Gastrocnemius medialis (tissue), 4 donors: ENCODE results near the gene GRK1. TPM values are rescaled to one million over a fixed set of nuclear protein-coding genes. Genes with fewer than 3 reads are reported as not detected.

Experiments
- ATAC-seq, 2 donors: fragments of 150-250 bp; one replicate each; pipeline ENCODE4 v1.9.1; 2016
- DNase-seq, 2 donors: peaks; one replicate each; pipeline ENCODE4 v3.0.0-alpha.2; 2019
- H3K27ac ChIP-seq, 4 donors: fragments of 200-600 bp; sonication (generic); 1 replicate in 1 of 4; 2 replicates in 3 of 4; pipeline ENCODE4 v1.5.1; 2016 to 2018; ENCODE audit warnings: mild to moderate bottlenecking in 2 of 4, moderate library complexity in 1 of 4
- H3K27me3 ChIP-seq, 3 donors: fragments of 200-600 bp; sonication (generic) in 2 of 3; 1 replicate in 1 of 3; 2 replicates in 2 of 3; pipeline versions ENCODE4 v1.5.1 to v1.6.0; 2016 to 2019; ENCODE audit warnings: mild to moderate bottlenecking in 1 of 3, moderate library complexity in 1 of 3
- H3K36me3 ChIP-seq, 2 donors: fragments of 200-600 bp; sonication (generic) in 1 of 2; one replicate each; pipeline ENCODE4 v1.5.1; 2017 to 2018
- H3K4me1 ChIP-seq, 2 donors: fragments of 200-600 bp; sonication (generic) in 1 of 2; one replicate each; pipeline ENCODE4 v1.5.1; 2016 to 2017; ENCODE audit warnings: mild to moderate bottlenecking in 2 of 2
- H3K4me3 ChIP-seq, 4 donors: fragments of 200-600 bp; sonication (generic) in 3 of 4; 1 replicate in 1 of 4; 2 replicates in 3 of 4; pipeline ENCODE4 v1.5.1; 2016 to 2019; ENCODE audit warnings: mild to moderate bottlenecking in 2 of 4
- H3K9me3 ChIP-seq, 3 donors: fragments of 200-600 bp; sonication (generic) in 2 of 3; 1 replicate in 1 of 3; 2 replicates in 2 of 3; pipeline ENCODE4 v1.5.1; 2016 to 2019
- CTCF ChIP-seq, 5 experiments: fragments of 450-650 bp in 3 of 5; fragments of 200-600 bp in 2 of 5; sonication (generic) in 2 of 5; IDR thresholded peaks in 4 of 5; conservative IDR thresholded peaks in 1 of 5; 1 replicate in 4 of 5; 2 replicates in 1 of 5; pipeline ENCODE4 v1.5.1; 2016 to 2019; ENCODE audit warnings: antibody characterized with exemption in 5 of 5, mild to moderate bottlenecking in 3 of 5, moderate library complexity in 3 of 5
- POLR2A ChIP-seq, 2 donors: fragments of 450-650 bp; IDR thresholded peaks; one replicate each; pipeline ENCODE4 v1.6.1; 2017; ENCODE audit warnings: antibody characterized with exemption in 2 of 2, mild to moderate bottlenecking in 2 of 2, moderate library complexity in 2 of 2
- in situ Hi-C, 4 donors: fragments of 200-750 bp; cut with MboI; loops; one replicate each; pipeline versions ENCODE4 v1.15.0 to v1.8.0; 2017; ENCODE audit warnings: low sequenced_read_pairs in 4 of 4
- intact Hi-C: fragments of 100-400 bp; cut with DNase I; formaldehyde crosslinking; loops from one replicate; pipeline ENCODE4 v1.15.1; 2023; ENCODE audit warnings: low total_unique reads
- total RNA-seq, 4 donors: library from RNA; depleted of rRNA; stranded (reverse); fragments of >200 nt; gene quantifications; one replicate each; pipeline versions ENCODE4 v1.1.0 to v1.2.3, GENCODE V29; 2016

The GRK1 gene
- total RNA-seq, 4 donors from 2014 or later, result 0.10 TPM; not detected in 3

- in situ Hi-C loops (no loop called here), intact Hi-C loops (no loop called here)
- H3K4me1 ChIP-seq, result peaks cover 0 to 3% of the 10 kb centered on the region in 2 donors
- H3K27ac ChIP-seq, result no peak overlapping the region
- H3K4me3 ChIP-seq, result no peak overlapping the region
- H3K36me3 ChIP-seq, result no peaks in the 10 kb centered on the region
- no peaks in the 10 kb centered on the region for H3K9me3 ChIP-seq
- TF ChIP-seq CTCF (IDR thresholded peaks at IDR 0.05 in 4 of 5, conservative IDR thresholded peaks at IDR 0.05 in 1 of 5), result no peak
- TF ChIP-seq POLR2A (IDR thresholded peaks at IDR 0.05), result no peak
- DNase-seq (peak; percentile 45 to 77), ATAC-seq (peak; percentile 47 to 88)
- H3K27me3 ChIP-seq, result no peaks in the 10 kb centered on the region
These were observed 19.4 kb upstream of the GRK1 start for GRCh38 chr13:113647351-113648215.

- Histone ChIP-seq H3K9me3 (no peaks in the 10 kb centered on the region), H3K36me3 (no peaks in the 10 kb centered on the region), H3K27ac (no peak overlapping the region), H3K4me3 (no peak overlapping the region), H3K4me1 (peaks cover 0 to 3% of the 10 kb centered on the region in 2 donors), H3K27me3 (no peaks in the 10 kb centered on the region)
- TF ChIP-seq CTCF (IDR thresholded peaks at IDR 0.05 in 4 of 5, conservative IDR thresholded peaks at IDR 0.05 in 1 of 5) (no peak), POLR2A (IDR thresholded peaks at IDR 0.05) (no peak)
- no peak for ATAC-seq
- intact Hi-C loops, result no loop called here
- peak in 1 of 2 donors; percentile 3 for DNase-seq
- in situ Hi-C loops, result no loop called here
These were observed 18.8 kb upstream of the GRK1 start for GRCh38 chr13:113648216-113648610.

GRCh38 chr13:113649212-113649611 lies 17.8 kb upstream of the GRK1 start:
- H3K4me3 ChIP-seq, result no peak overlapping the region
- no peak overlapping the region for H3K27ac ChIP-seq
- DNase-seq (peak in 1 of 2 donors; percentile 3), ATAC-seq (no peak)
- intact Hi-C loops (no loop called here), in situ Hi-C loops (no loop called here)
- H3K9me3 ChIP-seq, result no peaks in the 10 kb centered on the region
- H3K4me1 ChIP-seq, result peaks cover 0 to 3% of the 10 kb centered on the region in 2 donors
- H3K27me3 ChIP-seq, result no peaks in the 10 kb centered on the region
- H3K36me3 ChIP-seq, result no peaks in the 10 kb centered on the region
- TF ChIP-seq CTCF (IDR thresholded peaks at IDR 0.05 in 4 of 5, conservative IDR thresholded peaks at IDR 0.05 in 1 of 5), result no peak
- no peak for TF ChIP-seq POLR2A (IDR thresholded peaks at IDR 0.05)

GRCh38 chr13:113650275-113650674 lies 16.7 kb upstream of the GRK1 start:
- TF ChIP-seq POLR2A (IDR thresholded peaks at IDR 0.05), result no peak
- TF ChIP-seq CTCF (IDR thresholded peaks at IDR 0.05 in 4 of 5, conservative IDR thresholded peaks at IDR 0.05 in 1 of 5), result no peak
- H3K4me3 ChIP-seq, result no peak overlapping the region
- DNase-seq (peak in 1 of 2 donors; percentile 2), ATAC-seq (no peak)
- H3K27me3 ChIP-seq, result no peaks in the 10 kb centered on the region
- H3K27ac ChIP-seq, result no peak overlapping the region
- in situ Hi-C loops, result no loop called here
- no peaks in the 10 kb centered on the region for H3K9me3 ChIP-seq
- intact Hi-C loops, result no loop called here
- no peaks in the 10 kb centered on the region for H3K36me3 ChIP-seq
- peaks cover 0 to 3% of the 10 kb centered on the region in 2 donors for H3K4me1 ChIP-seq
